Measurements from ENCODE around the gene DDX52.

- no peak for TF ChIP-seq CTCF (IDR thresholded peaks at IDR 0.05)
- TF ChIP-seq POLR2A (IDR thresholded peaks at IDR 0.05), result no peak
Measured at GRCh38 chr17:37661400-37662014, 18.3 kb upstream of the DDX52 start.

All from body of pancreas (tissue), 4 donors.